MM.1S (cell line): ENCODE data around the gene MMD.

Experiments used
- DNase-seq: peaks from one replicate; pipeline ENCODE4 v3.0.0-alpha.2; 2015
- H2AFZ ChIP-seq: fragments of 300-600 bp; sonication (generic); 2 replicates; pipeline ENCODE4 v1.6.0; 2016; ENCODE audit warnings: antibody characterized with exemption, low read length
- H3F3A ChIP-seq: fragments of 300-600 bp; sonication (generic); 2 replicates; pipeline ENCODE4 v1.6.1; 2016; ENCODE audit warnings: mild to moderate bottlenecking, antibody characterized with exemption, low read length, moderate library complexity, mixed read lengths; ENCODE audit not compliant: insufficient read depth
- H3K27ac ChIP-seq: fragments of 300-600 bp; sonication (generic); 2 replicates; pipeline ENCODE4 v1.5.1; 2016; ENCODE audit warnings: mild to moderate bottlenecking, low read length
- H3K27me3 ChIP-seq: fragments of 300-600 bp; sonication (generic); replicated peaks from 2 replicates; pipeline ENCODE4 v1.6.0; 2016; ENCODE audit warnings: low read length; ENCODE audit not compliant: insufficient read depth
- H3K36me3 ChIP-seq: fragments of 300-600 bp; sonication (generic); replicated peaks from 2 replicates; pipeline ENCODE4 v1.6.1; 2016; ENCODE audit warnings: mild to moderate bottlenecking, low read length, mixed read lengths; ENCODE audit not compliant: insufficient read depth
- H3K4me1 ChIP-seq: fragments of 300-600 bp; sonication (generic); 2 replicates; pipeline ENCODE4 v1.6.1; 2016; ENCODE audit warnings: low read length, mixed read lengths
- H3K4me2 ChIP-seq: fragments of 300-600 bp; sonication (generic); 2 replicates; pipeline ENCODE4 v1.6.0; 2016; ENCODE audit warnings: low read depth, low read length
- H3K4me3 ChIP-seq: fragments of 300-600 bp; sonication (generic); 2 replicates; pipeline ENCODE4 v1.5.1; 2016; ENCODE audit warnings: low read length, mixed read lengths
- H3K79me2 ChIP-seq: fragments of 300-600 bp; sonication (generic); 2 replicates; pipeline ENCODE4 v1.6.1; 2016; ENCODE audit warnings: mixed run types, low read length, mixed read lengths
- H3K9ac ChIP-seq: fragments of 300-600 bp; sonication (generic); 2 replicates; pipeline ENCODE4 v1.6.1; 2016; ENCODE audit warnings: low read length, mixed read lengths
- H3K9me2 ChIP-seq: fragments of 300-600 bp; sonication (generic); replicated peaks from 2 replicates; pipeline ENCODE4 v1.6.1; 2016; ENCODE audit warnings: mild to moderate bottlenecking, low read length, mixed read lengths; ENCODE audit not compliant: insufficient read depth
- H3K9me3 ChIP-seq: fragments of 300-600 bp; sonication (generic); replicated peaks from 2 replicates; pipeline ENCODE4 v1.6.1; 2016; ENCODE audit warnings: mild to moderate bottlenecking, low read length, mixed read lengths; ENCODE audit not compliant: insufficient read depth
- H4K20me1 ChIP-seq: fragments of 300-600 bp; sonication (generic); 2 replicates; pipeline ENCODE4 v1.6.1; 2016; ENCODE audit warnings: mild to moderate bottlenecking, low read length, moderate library complexity, mixed read lengths; ENCODE audit not compliant: insufficient read depth
- EZH2 ChIP-seq: fragments of 300-600 bp; sonication (generic); optimal IDR thresholded peaks from 2 replicates; pipeline ENCODE3; 2017; ENCODE audit warnings: low read depth, mild to moderate bottlenecking, antibody characterized with exemption, low read length, mixed read lengths
- EZH2phosphoT487 ChIP-seq: fragments of 300-600 bp; sonication (generic); IDR thresholded peaks from 2 replicates; pipeline ENCODE4 v1.6.1; 2018; ENCODE audit warnings: antibody characterized with exemption, low read length
- TF ChIP-seq, protein P1 (sequence below): fragments of 300-600 bp; sonication (generic); IDR thresholded peaks from 2 replicates; pipeline ENCODE4 v1.5.1; 2016; ENCODE audit warnings: antibody characterized with exemption, low read length, mixed read lengths

Gene MMD

DNA sequence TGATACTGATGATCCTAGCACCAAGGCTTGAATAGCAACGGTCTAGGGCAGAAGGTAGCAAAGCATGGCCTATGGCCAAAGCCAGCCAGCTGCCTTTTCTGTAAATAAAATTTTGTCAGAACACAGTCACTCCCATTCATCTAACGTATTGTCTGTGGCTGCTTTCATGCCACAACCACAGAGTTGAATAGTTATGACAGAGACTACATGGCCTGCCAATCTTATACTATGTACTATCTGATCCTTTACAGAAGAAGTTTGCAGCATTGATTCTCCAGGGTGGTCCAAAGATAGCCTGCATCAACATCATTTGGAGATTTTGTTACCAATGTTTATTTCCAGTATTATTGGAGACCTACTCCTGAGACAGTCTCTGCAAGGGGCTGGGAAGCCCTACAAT, 19.9 kb upstream of the MMD start:
- Histone ChIP-seq H4K20me1 (no peaks in the 10 kb centered on the region), H3K79me2 (no peaks in the 10 kb centered on the region), H3K27ac (no peak overlapping the region), H3K9ac (no peak overlapping the region), H3K9me3 (no peaks in the 10 kb centered on the region), H3K27me3 (no peaks in the 10 kb centered on the region), H3K4me2 (no peak overlapping the region), H3F3A (peaks cover 9% of the 10 kb centered on the region), H3K4me1 (peaks cover 13% of the 10 kb centered on the region), H3K4me3 (no peak overlapping the region), H3K36me3 (no peaks in the 10 kb centered on the region), H3K9me2 (no peaks in the 10 kb centered on the region), H2AFZ (no peak overlapping the region)
- no peak for DNase-seq
- TF ChIP-seq, protein P1, sequence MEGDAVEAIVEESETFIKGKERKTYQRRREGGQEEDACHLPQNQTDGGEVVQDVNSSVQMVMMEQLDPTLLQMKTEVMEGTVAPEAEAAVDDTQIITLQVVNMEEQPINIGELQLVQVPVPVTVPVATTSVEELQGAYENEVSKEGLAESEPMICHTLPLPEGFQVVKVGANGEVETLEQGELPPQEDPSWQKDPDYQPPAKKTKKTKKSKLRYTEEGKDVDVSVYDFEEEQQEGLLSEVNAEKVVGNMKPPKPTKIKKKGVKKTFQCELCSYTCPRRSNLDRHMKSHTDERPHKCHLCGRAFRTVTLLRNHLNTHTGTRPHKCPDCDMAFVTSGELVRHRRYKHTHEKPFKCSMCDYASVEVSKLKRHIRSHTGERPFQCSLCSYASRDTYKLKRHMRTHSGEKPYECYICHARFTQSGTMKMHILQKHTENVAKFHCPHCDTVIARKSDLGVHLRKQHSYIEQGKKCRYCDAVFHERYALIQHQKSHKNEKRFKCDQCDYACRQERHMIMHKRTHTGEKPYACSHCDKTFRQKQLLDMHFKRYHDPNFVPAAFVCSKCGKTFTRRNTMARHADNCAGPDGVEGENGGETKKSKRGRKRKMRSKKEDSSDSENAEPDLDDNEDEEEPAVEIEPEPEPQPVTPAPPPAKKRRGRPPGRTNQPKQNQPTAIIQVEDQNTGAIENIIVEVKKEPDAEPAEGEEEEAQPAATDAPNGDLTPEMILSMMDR = no peak
- no peak for TF ChIP-seq EZH2phosphoT487
- TF ChIP-seq EZH2 = no peak

DNA sequence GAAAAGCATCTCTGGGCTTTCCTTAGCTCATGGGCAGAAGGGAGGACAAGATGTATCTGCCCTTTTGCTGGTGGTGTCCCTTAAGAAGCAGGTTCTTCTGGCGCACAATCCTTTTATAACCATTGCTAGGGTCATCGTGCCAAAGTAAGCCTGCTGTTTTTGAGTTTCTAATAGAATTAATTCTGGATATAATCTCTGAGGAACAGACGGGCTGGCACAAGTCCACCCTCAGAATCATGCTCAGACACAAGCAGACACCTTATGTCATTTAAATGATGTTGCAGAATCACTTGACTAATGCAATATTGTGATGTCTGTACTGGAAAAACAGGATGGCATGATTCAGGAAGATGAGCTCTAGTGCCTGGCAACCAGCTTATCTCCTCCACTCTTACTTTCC, 18.8 kb upstream of the MMD start:
- no peak overlapping the region for H3K27ac ChIP-seq
- H3K9me2 ChIP-seq = no peaks in the 10 kb centered on the region
- H3K4me2 ChIP-seq = no peak overlapping the region
- no peak overlapping the region for H3K9ac ChIP-seq
- no peak for DNase-seq
- TF ChIP-seq EZH2phosphoT487 = no peak
- TF ChIP-seq EZH2 = no peak
- TF ChIP-seq, protein P1 = no peak
- no peaks in the 10 kb centered on the region for H4K20me1 ChIP-seq
- no peak overlapping the region for H3K4me3 ChIP-seq
- no peaks in the 10 kb centered on the region for H3K27me3 ChIP-seq
- peaks cover 19% of the 10 kb centered on the region for H3K4me1 ChIP-seq
- H3K79me2 ChIP-seq = no peaks in the 10 kb centered on the region
- H3K36me3 ChIP-seq = no peaks in the 10 kb centered on the region
- peaks cover 9% of the 10 kb centered on the region for H3F3A ChIP-seq
- H2AFZ ChIP-seq = no peak overlapping the region
- no peaks in the 10 kb centered on the region for H3K9me3 ChIP-seq

DNA sequence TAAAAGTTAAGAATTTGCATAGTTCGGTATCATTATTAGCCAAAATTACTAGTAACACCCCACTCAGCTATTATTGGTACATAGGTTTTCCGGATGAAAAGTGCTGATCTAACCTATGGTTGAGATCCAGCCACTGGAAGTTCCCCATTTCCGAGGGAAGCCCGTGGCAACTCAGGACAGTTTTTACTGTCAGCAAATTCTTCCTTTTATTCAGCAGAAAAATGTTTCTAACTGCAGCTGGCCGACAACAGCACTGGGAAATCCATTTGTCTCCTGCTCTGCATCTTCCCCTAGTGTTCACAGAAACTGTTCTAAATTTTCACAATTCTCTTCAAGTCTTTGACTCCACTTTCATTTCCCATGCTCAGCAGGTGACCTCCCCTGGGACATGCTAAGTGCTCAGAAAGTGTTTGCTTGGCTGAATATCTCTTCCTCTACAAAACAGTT, 15.5 kb upstream of the MMD start:
- peaks cover 19% of the 10 kb centered on the region for H3K4me1 ChIP-seq
- 0 out of 2 replicates have a peak overlapping the region, but pooled peaks have one; percentile 40 for H2AFZ ChIP-seq
- H3K27ac ChIP-seq = peak overlapping the region; percentile 26; the same call in 1 of the 2 replicates
- H3K9me2 ChIP-seq = no peaks in the 10 kb centered on the region
- H3K9me3 ChIP-seq = no peaks in the 10 kb centered on the region
- H3K4me3 ChIP-seq = peak overlapping the region; percentile 39
- peaks cover 9% of the 10 kb centered on the region for H3F3A ChIP-seq
- DNase-seq = peak; percentile 59
- H3K79me2 ChIP-seq = no peaks in the 10 kb centered on the region
- H3K4me2 ChIP-seq = peak overlapping the region; percentile 69
- H3K27me3 ChIP-seq = no peaks in the 10 kb centered on the region
- TF ChIP-seq, protein P1 = no peak
- no peak for TF ChIP-seq EZH2
- no peak for TF ChIP-seq EZH2phosphoT487
- no peak overlapping the region for H3K9ac ChIP-seq
- H3K36me3 ChIP-seq = no peaks in the 10 kb centered on the region
- no peaks in the 10 kb centered on the region for H4K20me1 ChIP-seq
